Stimulated activated CD8-positive, alpha-beta memory T cell treated with anti-CD3 and anti-CD28 coated beads, Interleukin-15, amount 100 ng/mL, for 48 hours (primary cell): ENCODE data around the gene CAMTA1.
"Not testable (repeated sequence)": the region's sequence is repeated elsewhere in the genome, so short reads cannot be mapped to it uniquely, and the experiment has no call there.

Source experiments
- DNase-seq, 2 donors: peaks; one replicate each; pipeline ENCODE4 v3.0.0-alpha.2; 2020; ENCODE audit warnings: low read depth in 2 of 2

CAMTA1 gene

GRCh38 chr1:6905790-6906189, 120.5 kb downstream of the CAMTA1 start:
- no peak for DNase-seq

GRCh38 chr1:6906783-6907182, 121.5 kb downstream of the CAMTA1 start:
- no peak for DNase-seq

- DNase-seq, result no peak
Measured at GRCh38 chr1:6907201-6907600, 121.9 kb downstream of the CAMTA1 start.

- DNase-seq, result no peak
Measured at GRCh38 chr1:6907676-6908434, 122.6 kb downstream of the CAMTA1 start.

GRCh38 chr1:6909401-6909800, 124.1 kb downstream of the CAMTA1 start:
- no peak for DNase-seq

- no peak for DNase-seq
Measured at GRCh38 chr1:6909857-6910256, 124.6 kb downstream of the CAMTA1 start.

- DNase-seq, result no peak
Measured at GRCh38 chr1:6911021-6911941, 126.0 kb downstream of the CAMTA1 start.

- no peak for DNase-seq
Measured at GRCh38 chr1:6911974-6912373, 126.7 kb downstream of the CAMTA1 start.

GRCh38 chr1:6912518-6912917, 127.3 kb downstream of the CAMTA1 start:
- DNase-seq, result no peak

- no peak for DNase-seq
Measured at GRCh38 chr1:6913086-6913485, 127.8 kb downstream of the CAMTA1 start.

GRCh38 chr1:6914706-6915105, 129.5 kb downstream of the CAMTA1 start:
- DNase-seq, result no peak

- DNase-seq, result no peak
Measured at GRCh38 chr1:6915999-6916565, 130.8 kb downstream of the CAMTA1 start.

GRCh38 chr1:6917067-6917466, 131.8 kb downstream of the CAMTA1 start:
- DNase-seq, result no peak

- DNase-seq, result no peak
Measured at GRCh38 chr1:6918186-6918924, 133.1 kb downstream of the CAMTA1 start.

- DNase-seq, result no peak
Measured at GRCh38 chr1:6918925-6919511, 133.8 kb downstream of the CAMTA1 start.

- not testable (repeated sequence) for DNase-seq
Measured at GRCh38 chr1:6921506-6921905, 136.3 kb downstream of the CAMTA1 start.

- DNase-seq, result no peak
Measured at GRCh38 chr1:6922096-6922931, 137.1 kb downstream of the CAMTA1 start.

GRCh38 chr1:6923012-6923411, 137.8 kb downstream of the CAMTA1 start:
- DNase-seq, result no peak

- no peak for DNase-seq
Measured at GRCh38 chr1:6923416-6923815, 138.2 kb downstream of the CAMTA1 start.
